ENCODE data around the gene MGAM2. TPM values are rescaled to one million over a fixed set of nuclear protein-coding genes. Genes with fewer than 3 reads are reported as not detected.

MGAM2 gene
- total and polyA plus RNA-seq, 2 of the 8 experiments (the other 6 are each of a cell fraction or from before 2014, with no cell fraction given) = 0.02 TPM; not detected in 1

- no peak overlapping the region for H4K91ac ChIP-seq (replicated peaks; ENCODE audit: insufficient read length, low read length)
- H3K23ac ChIP-seq (ENCODE audit: insufficient read length) = no peak overlapping the region
- no peaks in the 10 kb centered on the region for H4K20me1 ChIP-seq (replicated peaks in 1 of 2; ENCODE audit: control insufficient read depth in 1 of 2, insufficient read depth in 2 of 2, low read length in 2 of 2)
- H2AFZ ChIP-seq (ENCODE audit: low read length) = no peak overlapping the region
- H2BK12ac ChIP-seq (ENCODE audit: low read depth, low read length) = no peak overlapping the region
- H3K36me3 ChIP-seq (ENCODE audit: control insufficient read depth in 2 of 4, insufficient read depth in 4 of 4, low read length in 3 of 4) = no peaks in the 10 kb centered on the region
- H3K23me2 ChIP-seq (ENCODE audit: low read depth, low read length) = no peaks in the 10 kb centered on the region
- H2BK5ac ChIP-seq (ENCODE audit: low read depth, low read length) = no peak overlapping the region
- H4K5ac ChIP-seq (ENCODE audit: insufficient read length, low read depth, low read length) = no peak overlapping the region
- H3K9ac ChIP-seq (replicated peaks in 1 of 4; ENCODE audit: extremely low read depth in 1 of 4, low read depth in 3 of 4, low read length in 3 of 4) = no peak overlapping the region
- no peak overlapping the region for H3K4me2 ChIP-seq (ENCODE audit: insufficient read depth in 1 of 2, low read depth in 2 of 2, low read length in 2 of 2)
- H2BK120ac ChIP-seq (replicated peaks; ENCODE audit: low read depth, low read length) = no peak overlapping the region
- no peak overlapping the region for H3K4me3 ChIP-seq (ENCODE audit: extremely low read depth in 1 of 4, insufficient read depth in 2 of 4, low read depth in 3 of 4, low read length in 4 of 4)
- H2BK15ac ChIP-seq (ENCODE audit: low read length) = no peak overlapping the region
- no peak overlapping the region for H2AK5ac ChIP-seq (ENCODE audit: low read depth, low read length)
- no peaks in the 10 kb centered on the region for H3K4me1 ChIP-seq (replicated peaks in 1 of 4; ENCODE audit: control insufficient read depth in 3 of 4, insufficient read depth in 4 of 4, low read length in 3 of 4)
- H3K9me3 ChIP-seq (ENCODE audit: insufficient read depth in 2 of 2, low read depth in 1 of 2, low read length in 1 of 2) = no peaks in the 10 kb centered on the region
- POLR2A ChIA-PET (ENCODE audit: partially characterized antibody) = no interaction called here
- no peak overlapping the region for H3K18ac ChIP-seq (ENCODE audit: extremely low read depth, low read length)
- no peak overlapping the region for H4K8ac ChIP-seq (ENCODE audit: extremely low read depth, insufficient read depth, low read length)
- H2BK20ac ChIP-seq (ENCODE audit: low read length) = no peak overlapping the region
- no peak overlapping the region for H3K56ac ChIP-seq (replicated peaks; ENCODE audit: insufficient read length, low read depth, low read length)
- H3K79me2 ChIP-seq (ENCODE audit: control insufficient read depth in 1 of 2, insufficient read depth in 2 of 2, low read length in 2 of 2) = no peaks in the 10 kb centered on the region
- H3K14ac ChIP-seq (ENCODE audit: insufficient read length) = no peak overlapping the region
- H3K79me1 ChIP-seq (ENCODE audit: low read depth, low read length) = no peaks in the 10 kb centered on the region
- H3K27me3 ChIP-seq (replicated peaks in 1 of 4; ENCODE audit: control insufficient read depth in 3 of 4, extremely low read depth in 1 of 4, insufficient read depth in 3 of 4, low read length in 3 of 4) = no peaks in the 10 kb centered on the region
- DNase-seq (ENCODE audit: low read depth in 1 of 2, low spot score in 2 of 2) = no peak
- H3K27ac ChIP-seq (ENCODE audit: low read depth, low read length) = no peak overlapping the region
- CTCF ChIA-PET (ENCODE audit: partially characterized antibody) = interaction anchor here (0.6 to 0.7 kb wide), 2 partner anchors 126 to 430 kb away, joined by 3 read pairs; no protein-coding TSS in a partner anchor
- WGBS, 2 experiments (ENCODE audit: extremely low coverage in 1 of 2, insufficient coverage in 1 of 2, insufficient read length in 1 of 2, insufficient replicate concordance in 2 of 2, low coverage in 1 of 2, low lambda C conversion rate in 2 of 2, missing lambda C conversion rate in 1 of 2) = 94% methylated on average over 6 of the region's 6 CpGs; no CpG with 5 or more reads in 1 of the 2 experiments
- TF ChIP-seq, protein P1, sequence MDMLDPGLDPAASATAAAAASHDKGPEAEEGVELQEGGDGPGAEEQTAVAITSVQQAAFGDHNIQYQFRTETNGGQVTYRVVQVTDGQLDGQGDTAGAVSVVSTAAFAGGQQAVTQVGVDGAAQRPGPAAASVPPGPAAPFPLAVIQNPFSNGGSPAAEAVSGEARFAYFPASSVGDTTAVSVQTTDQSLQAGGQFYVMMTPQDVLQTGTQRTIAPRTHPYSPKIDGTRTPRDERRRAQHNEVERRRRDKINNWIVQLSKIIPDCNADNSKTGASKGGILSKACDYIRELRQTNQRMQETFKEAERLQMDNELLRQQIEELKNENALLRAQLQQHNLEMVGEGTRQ (IDR thresholded peaks at IDR 0.05; ENCODE audit: low read length) = no peak
- TF ChIP-seq, protein P2, sequence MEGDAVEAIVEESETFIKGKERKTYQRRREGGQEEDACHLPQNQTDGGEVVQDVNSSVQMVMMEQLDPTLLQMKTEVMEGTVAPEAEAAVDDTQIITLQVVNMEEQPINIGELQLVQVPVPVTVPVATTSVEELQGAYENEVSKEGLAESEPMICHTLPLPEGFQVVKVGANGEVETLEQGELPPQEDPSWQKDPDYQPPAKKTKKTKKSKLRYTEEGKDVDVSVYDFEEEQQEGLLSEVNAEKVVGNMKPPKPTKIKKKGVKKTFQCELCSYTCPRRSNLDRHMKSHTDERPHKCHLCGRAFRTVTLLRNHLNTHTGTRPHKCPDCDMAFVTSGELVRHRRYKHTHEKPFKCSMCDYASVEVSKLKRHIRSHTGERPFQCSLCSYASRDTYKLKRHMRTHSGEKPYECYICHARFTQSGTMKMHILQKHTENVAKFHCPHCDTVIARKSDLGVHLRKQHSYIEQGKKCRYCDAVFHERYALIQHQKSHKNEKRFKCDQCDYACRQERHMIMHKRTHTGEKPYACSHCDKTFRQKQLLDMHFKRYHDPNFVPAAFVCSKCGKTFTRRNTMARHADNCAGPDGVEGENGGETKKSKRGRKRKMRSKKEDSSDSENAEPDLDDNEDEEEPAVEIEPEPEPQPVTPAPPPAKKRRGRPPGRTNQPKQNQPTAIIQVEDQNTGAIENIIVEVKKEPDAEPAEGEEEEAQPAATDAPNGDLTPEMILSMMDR (IDR thresholded peaks at IDR 0.05; ENCODE audit: control extremely low read depth in 1 of 3, insufficient read depth in 1 of 3, low read depth in 1 of 3, low read length in 3 of 3) = no peak
- no peak for TF ChIP-seq CEBPB (IDR thresholded peaks at IDR 0.05; ENCODE audit: low read depth, low read length)
- no peak overlapping the region for H3K4ac ChIP-seq (replicated peaks; ENCODE audit: insufficient read length, low read depth, low read length)
- no peak for FAIRE-seq
Measured at GRCh38 chr7:142104550-142105527, 6.7 kb upstream of the MGAM2 start.

Measured in H1 (cell line).